Measurements from ENCODE around the gene IDH1. TPM values are rescaled to one million over a fixed set of nuclear protein-coding genes. Genes with fewer than 3 reads are reported as not detected.

The IDH1 gene
- total RNA-seq, 2 donors from 2014 or later: 250 to 348 TPM

DNA sequence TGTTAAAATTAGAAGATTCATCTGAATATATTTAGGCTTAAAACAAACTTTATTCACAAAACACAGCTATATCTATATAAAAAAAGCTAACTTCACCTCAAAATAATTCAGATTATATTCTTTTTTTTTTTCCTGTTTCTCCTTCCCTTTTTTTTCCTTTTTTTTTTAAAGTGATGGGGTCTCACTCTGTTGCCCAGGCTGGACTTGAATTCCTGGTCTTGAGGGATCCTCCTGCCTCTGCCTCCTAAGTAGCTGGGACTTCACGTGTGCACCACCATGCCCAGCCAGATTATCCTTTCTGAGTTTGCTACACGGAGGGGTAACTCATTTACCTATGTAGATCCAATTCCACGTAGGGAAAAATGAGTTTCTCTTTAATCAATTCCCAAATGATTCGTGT is 3.8 kb downstream of the IDH1 start:
- no peak overlapping the region for H3K9ac ChIP-seq (ENCODE audit: low read depth in 2 of 2, low read length in 2 of 2)
- no peaks in the 10 kb centered on the region for H3K9me3 ChIP-seq
- no peak for DNase-seq
- no peak overlapping the region for H3K27ac ChIP-seq
- H3K27me3 ChIP-seq: no peaks in the 10 kb centered on the region
- H3K4me3 ChIP-seq: no peak overlapping the region
- H3K4me1 ChIP-seq: peaks cover 5% of the 10 kb centered on the region
- intact Hi-C loops (cut with DNase I): no loop called here
- H3K36me3 ChIP-seq: no peaks in the 10 kb centered on the region
- TF ChIP-seq, protein P1, sequence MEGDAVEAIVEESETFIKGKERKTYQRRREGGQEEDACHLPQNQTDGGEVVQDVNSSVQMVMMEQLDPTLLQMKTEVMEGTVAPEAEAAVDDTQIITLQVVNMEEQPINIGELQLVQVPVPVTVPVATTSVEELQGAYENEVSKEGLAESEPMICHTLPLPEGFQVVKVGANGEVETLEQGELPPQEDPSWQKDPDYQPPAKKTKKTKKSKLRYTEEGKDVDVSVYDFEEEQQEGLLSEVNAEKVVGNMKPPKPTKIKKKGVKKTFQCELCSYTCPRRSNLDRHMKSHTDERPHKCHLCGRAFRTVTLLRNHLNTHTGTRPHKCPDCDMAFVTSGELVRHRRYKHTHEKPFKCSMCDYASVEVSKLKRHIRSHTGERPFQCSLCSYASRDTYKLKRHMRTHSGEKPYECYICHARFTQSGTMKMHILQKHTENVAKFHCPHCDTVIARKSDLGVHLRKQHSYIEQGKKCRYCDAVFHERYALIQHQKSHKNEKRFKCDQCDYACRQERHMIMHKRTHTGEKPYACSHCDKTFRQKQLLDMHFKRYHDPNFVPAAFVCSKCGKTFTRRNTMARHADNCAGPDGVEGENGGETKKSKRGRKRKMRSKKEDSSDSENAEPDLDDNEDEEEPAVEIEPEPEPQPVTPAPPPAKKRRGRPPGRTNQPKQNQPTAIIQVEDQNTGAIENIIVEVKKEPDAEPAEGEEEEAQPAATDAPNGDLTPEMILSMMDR (IDR thresholded peaks at IDR 0.05): no peak

DNA sequence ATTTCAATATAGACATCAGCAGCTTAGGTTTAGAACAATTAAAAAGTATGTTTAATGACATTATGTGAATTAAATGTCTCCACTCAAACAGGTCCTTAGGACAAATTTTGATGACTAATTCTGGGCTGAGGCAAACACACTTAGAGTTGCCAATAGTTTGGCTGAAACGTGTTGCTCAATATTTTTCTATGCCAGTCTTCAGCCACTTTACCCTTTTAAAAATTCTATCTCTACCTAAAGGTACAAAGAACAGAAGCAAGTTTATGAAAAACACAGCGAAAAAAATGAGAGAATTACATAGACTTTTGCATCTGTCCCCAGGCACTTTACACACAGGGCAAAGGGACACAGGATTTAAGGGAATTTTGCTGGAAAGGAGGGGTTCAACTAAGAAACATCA is 4.5 kb downstream of the IDH1 start:
- H3K4me3 ChIP-seq: no peak overlapping the region
- no peaks in the 10 kb centered on the region for H3K36me3 ChIP-seq
- H3K27me3 ChIP-seq: no peaks in the 10 kb centered on the region
- no peak for DNase-seq
- H3K27ac ChIP-seq: no peak overlapping the region
- H3K4me1 ChIP-seq: peaks cover 5% of the 10 kb centered on the region
- intact Hi-C loops (cut with DNase I): no loop called here
- H3K9ac ChIP-seq (ENCODE audit: low read depth in 2 of 2, low read length in 2 of 2): no peak overlapping the region
- H3K9me3 ChIP-seq: no peaks in the 10 kb centered on the region
- TF ChIP-seq, protein P1 (IDR thresholded peaks at IDR 0.05): no peak

DNA sequence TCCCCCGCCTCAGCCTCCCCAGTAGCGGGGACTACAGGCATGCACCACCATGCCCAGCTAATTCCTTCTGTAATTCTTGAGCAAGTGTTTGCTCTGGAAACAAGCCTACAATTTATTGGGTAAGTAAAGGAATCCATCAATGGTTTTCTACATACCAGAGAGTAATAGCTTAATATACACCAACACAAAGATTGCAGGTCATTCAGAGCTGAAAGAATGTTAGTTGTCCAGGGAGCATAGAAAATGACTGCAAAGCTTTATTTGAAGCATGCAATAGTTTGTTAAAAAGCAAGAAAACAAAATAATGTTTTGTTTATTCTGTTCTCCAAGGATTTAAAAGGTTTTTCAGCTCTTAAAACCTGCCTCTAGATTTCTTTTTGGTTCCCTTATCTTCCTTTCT is 5.6 kb downstream of the IDH1 start:
- no peak for DNase-seq
- Histone ChIP-seq H3K27ac (no peak overlapping the region), H3K4me3 (no peak overlapping the region), H3K36me3 (peaks cover 5% of the 10 kb centered on the region), H3K9ac (ENCODE audit: low read depth in 2 of 2, low read length in 2 of 2) (no peak overlapping the region), H3K4me1 (peaks cover 5% of the 10 kb centered on the region), H3K9me3 (no peaks in the 10 kb centered on the region), H3K27me3 (no peaks in the 10 kb centered on the region)
- TF ChIP-seq, protein P1 (IDR thresholded peaks at IDR 0.05): no peak
- intact Hi-C loops (cut with DNase I): no loop called here

DNA sequence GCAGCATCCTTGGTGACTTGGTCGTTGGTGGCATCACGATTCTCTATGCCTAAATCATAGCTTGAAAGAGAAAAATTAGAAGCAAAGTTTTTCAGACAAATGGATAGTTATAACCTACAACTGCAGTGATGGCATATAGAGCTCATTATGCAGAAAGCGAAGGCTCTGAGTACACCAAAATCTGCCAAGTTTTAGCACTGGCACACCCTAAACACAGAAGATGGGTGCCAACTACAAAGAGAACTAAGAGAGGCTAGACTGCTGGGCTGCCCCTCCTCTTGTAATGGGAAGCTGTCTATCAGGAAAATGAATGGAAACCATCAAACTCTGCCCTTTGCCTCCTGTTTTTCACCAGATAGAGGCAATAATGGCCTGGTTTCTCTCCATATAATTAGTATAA is 6.3 kb downstream of the IDH1 start:
- intact Hi-C loops (cut with DNase I): no loop called here
- no peaks in the 10 kb centered on the region for H3K9me3 ChIP-seq
- peaks cover 5% of the 10 kb centered on the region for H3K36me3 ChIP-seq
- TF ChIP-seq, protein P1 (IDR thresholded peaks at IDR 0.05): no peak
- H3K27me3 ChIP-seq: no peaks in the 10 kb centered on the region
- H3K9ac ChIP-seq (ENCODE audit: low read depth in 2 of 2, low read length in 2 of 2): no peak overlapping the region
- no peak for DNase-seq
- no peak overlapping the region for H3K4me3 ChIP-seq
- peaks cover 3% of the 10 kb centered on the region for H3K4me1 ChIP-seq
- no peak overlapping the region for H3K27ac ChIP-seq

DNA sequence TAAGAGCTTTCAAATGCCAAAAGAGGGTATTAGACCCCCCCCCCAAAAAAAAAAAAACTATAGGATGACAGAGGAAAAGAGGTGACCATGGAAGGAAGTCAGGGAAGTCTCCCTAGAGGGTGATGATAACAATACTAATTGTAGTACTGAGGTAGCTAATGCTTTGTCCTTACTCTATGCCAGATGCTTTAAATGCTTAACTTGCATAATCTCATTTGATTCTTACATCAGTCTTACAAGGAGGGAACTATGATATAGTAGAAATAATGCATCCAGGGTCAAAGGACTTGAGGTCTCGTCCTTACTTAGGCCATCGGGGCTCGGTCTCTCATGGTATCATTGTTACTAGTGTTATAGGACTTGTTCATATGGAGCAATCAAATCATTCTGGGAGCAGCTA is 9.1 kb downstream of the IDH1 start:
- H3K9me3 ChIP-seq: no peaks in the 10 kb centered on the region
- no peaks in the 10 kb centered on the region for H3K4me1 ChIP-seq
- intact Hi-C loops (cut with DNase I): no loop called here
- H3K4me3 ChIP-seq: no peak overlapping the region
- peaks cover 5% of the 10 kb centered on the region for H3K36me3 ChIP-seq
- TF ChIP-seq, protein P1 (IDR thresholded peaks at IDR 0.05): no peak
- no peaks in the 10 kb centered on the region for H3K27me3 ChIP-seq
- no peak overlapping the region for H3K9ac ChIP-seq (ENCODE audit: low read depth in 2 of 2, low read length in 2 of 2)
- DNase-seq: no peak
- no peak overlapping the region for H3K27ac ChIP-seq

DNA sequence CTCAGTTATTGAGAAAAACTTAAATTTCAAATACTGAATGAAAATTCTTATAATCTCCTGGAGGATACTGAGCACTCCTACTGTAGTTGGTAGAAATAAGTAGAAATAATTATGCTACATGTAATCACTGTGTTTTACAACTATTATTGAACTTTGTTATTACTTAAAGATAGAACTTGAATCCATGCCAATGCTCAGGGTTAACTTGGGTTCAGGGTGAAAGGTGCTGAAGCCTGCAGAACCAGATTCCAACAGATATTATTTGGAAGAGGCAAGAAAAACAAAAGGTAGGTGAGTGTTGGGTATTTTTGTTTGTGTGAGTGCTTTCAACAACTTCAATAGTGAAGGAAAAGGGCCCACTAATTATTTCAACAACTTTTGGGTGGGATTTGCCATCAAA is 10.4 kb downstream of the IDH1 start:
- Histone ChIP-seq H3K4me1 (no peaks in the 10 kb centered on the region), H3K4me3 (no peak overlapping the region), H3K9ac (ENCODE audit: low read depth in 2 of 2, low read length in 2 of 2) (no peak overlapping the region), H3K27ac (no peak overlapping the region), H3K27me3 (no peaks in the 10 kb centered on the region), H3K36me3 (peaks cover 6% of the 10 kb centered on the region), H3K9me3 (no peaks in the 10 kb centered on the region)
- intact Hi-C loops (cut with DNase I): no loop called here
- no peak for DNase-seq
- TF ChIP-seq, protein P1 (IDR thresholded peaks at IDR 0.05): no peak

Measured in colonic mucosa (tissue), 4 donors.